ENCODE measurements around the gene CCDC33. TPM values are rescaled to one million over a fixed set of nuclear protein-coding genes. Genes with fewer than 3 reads are reported as not detected.
A peak's percentile ranks its signal among the peaks of the same experiment; 100 is the strongest.

CCDC33 gene
- total and polyA plus RNA-seq, 2 donors (not counting 3 experiments of a cell fraction or from before 2014, with no cell fraction given) = not detected

DNA sequence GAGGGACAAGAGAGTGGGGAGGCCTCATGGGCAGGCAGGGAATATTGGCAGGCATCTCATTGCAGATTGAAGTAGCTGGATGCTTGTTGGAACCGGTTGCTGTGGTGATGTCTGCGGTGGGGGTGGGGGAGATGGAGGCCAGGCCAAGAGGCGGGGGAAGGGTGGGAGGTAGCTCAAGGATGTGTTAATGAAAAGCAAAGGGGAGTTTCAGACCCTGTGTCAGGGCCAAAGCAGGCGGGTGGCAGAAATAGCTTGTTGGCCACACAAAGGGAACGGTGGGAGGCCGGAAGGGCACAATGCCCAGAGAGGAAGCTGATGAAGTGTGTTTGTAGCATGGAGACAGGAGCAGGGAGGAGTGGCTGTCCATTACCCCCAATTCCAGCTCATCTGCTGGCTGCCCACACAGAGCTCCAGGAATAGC is 28.0 kb downstream of the CCDC33 start:
- BruUV-seq (replicated peaks) = no TSS peak
- Histone ChIP-seq H3K9me3 (replicated peaks; ENCODE audit: control insufficient read depth, insufficient read depth, low read length) (no peaks in the 10 kb centered on the region), H3K4me3 (replicated peaks in 1 of 3; ENCODE audit: insufficient read depth in 1 of 3, low read depth in 1 of 3, low read length in 3 of 3) (no peak overlapping the region), H3K36me3 (ENCODE audit: control insufficient read depth in 2 of 2, extremely low read depth in 1 of 2, insufficient read depth in 2 of 2, low read length in 2 of 2) (no peaks in the 10 kb centered on the region), H2AFZ (ENCODE audit: low read depth, low read length) (no peak overlapping the region), H3K27ac (ENCODE audit: insufficient read depth, low read depth, low read length) (no peak overlapping the region), H3K9ac (replicated peaks; ENCODE audit: extremely low read depth, insufficient read depth, low read length) (no peak overlapping the region), H3K4me2 (ENCODE audit: insufficient read depth, low read length) (no peak overlapping the region), H3K27me3 (ENCODE audit: control insufficient read depth in 2 of 2, insufficient read depth in 2 of 2, low read length in 2 of 2) (no peaks in the 10 kb centered on the region), H3K4me1 (ENCODE audit: control insufficient read depth, extremely low read depth, insufficient read depth, low read length) (no peaks in the 10 kb centered on the region), H3K79me2 (ENCODE audit: control insufficient read depth, insufficient read depth, low read length) (no peaks in the 10 kb centered on the region), H3K9me1 (replicated peaks; ENCODE audit: control insufficient read depth, extremely low read depth, insufficient read depth, low read length) (no peaks in the 10 kb centered on the region), H4K20me1 (replicated peaks; ENCODE audit: control insufficient read depth, extremely low read depth, insufficient read depth, low read length) (no peaks in the 10 kb centered on the region)
- TF ChIP-seq GATA2 (IDR thresholded peaks at IDR 0.05; ENCODE audit: insufficient read depth, insufficient read length, low read depth, low read length) = no peak
- no peak for TF ChIP-seq POLR2AphosphoS5 (IDR thresholded peaks at IDR 0.05; ENCODE audit: insufficient read depth, low read depth, low read length)
- TF ChIP-seq, protein P1, sequence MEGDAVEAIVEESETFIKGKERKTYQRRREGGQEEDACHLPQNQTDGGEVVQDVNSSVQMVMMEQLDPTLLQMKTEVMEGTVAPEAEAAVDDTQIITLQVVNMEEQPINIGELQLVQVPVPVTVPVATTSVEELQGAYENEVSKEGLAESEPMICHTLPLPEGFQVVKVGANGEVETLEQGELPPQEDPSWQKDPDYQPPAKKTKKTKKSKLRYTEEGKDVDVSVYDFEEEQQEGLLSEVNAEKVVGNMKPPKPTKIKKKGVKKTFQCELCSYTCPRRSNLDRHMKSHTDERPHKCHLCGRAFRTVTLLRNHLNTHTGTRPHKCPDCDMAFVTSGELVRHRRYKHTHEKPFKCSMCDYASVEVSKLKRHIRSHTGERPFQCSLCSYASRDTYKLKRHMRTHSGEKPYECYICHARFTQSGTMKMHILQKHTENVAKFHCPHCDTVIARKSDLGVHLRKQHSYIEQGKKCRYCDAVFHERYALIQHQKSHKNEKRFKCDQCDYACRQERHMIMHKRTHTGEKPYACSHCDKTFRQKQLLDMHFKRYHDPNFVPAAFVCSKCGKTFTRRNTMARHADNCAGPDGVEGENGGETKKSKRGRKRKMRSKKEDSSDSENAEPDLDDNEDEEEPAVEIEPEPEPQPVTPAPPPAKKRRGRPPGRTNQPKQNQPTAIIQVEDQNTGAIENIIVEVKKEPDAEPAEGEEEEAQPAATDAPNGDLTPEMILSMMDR (IDR thresholded peaks at IDR 0.05; ENCODE audit: extremely low read depth in 1 of 2, insufficient read depth in 1 of 2, low read depth in 1 of 2, low read length in 2 of 2) = no peak
- TF ChIP-seq MYC (IDR thresholded peaks at IDR 0.05; ENCODE audit: low read depth, low read length) = no peak
- CTCF ChIA-PET = interaction anchor here (0.7 to 1.1 kb wide), 5 partner anchors 8 to 29 kb away, joined by 3 to 5 read pairs (median 3); no protein-coding TSS in a partner anchor
- DNase-seq (ENCODE audit: low read depth, low spot score) = no peak
- FAIRE-seq = no peak
- POLR2A ChIA-PET = interaction anchor here (0.6 kb wide), 1 partner anchor 14 kb away, joined by 6 read pairs; no protein-coding TSS in a partner anchor
- intact Hi-C loops (cut with micrococcal nuclease) (loop anchor here (2.0 kb wide), 1 partner anchor 27 kb away; no protein-coding TSS in a partner anchor), dilution Hi-C loops (cut with MboI; ENCODE audit: extremely low pct_ligation_motif_present, low sequenced_read_pairs) (no loop called here)

DNA sequence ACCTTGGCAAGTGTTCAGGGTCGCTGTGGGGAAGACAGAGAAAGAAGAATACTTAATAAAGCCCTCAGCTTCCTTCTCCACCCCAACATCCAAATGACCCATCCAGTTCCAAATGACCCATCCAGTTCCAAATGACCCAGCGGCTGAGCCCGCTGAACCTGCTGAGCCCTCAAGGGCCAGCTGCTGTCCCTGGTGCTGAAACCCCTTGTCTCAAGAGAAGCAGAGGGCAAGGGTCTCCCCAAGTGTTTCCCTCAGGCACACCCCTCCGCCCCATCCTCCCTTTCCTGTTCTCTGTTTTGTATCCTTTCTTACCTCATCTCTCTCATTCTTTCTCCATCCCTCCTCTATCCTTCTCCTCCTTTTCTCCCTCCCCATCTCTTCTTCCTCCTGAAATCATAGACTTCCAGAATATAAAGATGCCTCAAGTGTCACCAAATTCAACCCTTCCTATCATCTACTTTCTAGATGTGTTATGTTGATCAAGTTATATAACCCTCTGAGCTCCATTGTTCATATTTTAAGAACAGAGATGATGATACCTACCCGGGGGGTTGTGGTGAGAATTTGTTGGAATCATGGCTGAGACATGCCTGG is 29.0 kb downstream of the CCDC33 start:
- DNase-seq (ENCODE audit: low read depth, low spot score) = peak; percentile 2
- CTCF ChIA-PET = interaction anchor here (0.9 to 2.2 kb wide), 2 partner anchors 25 to 26 kb away, joined by 4 to 5 read pairs; no protein-coding TSS in a partner anchor
- no peaks in the 10 kb centered on the region for H4K20me1 ChIP-seq (replicated peaks; ENCODE audit: control insufficient read depth, extremely low read depth, insufficient read depth, low read length)
- no peaks in the 10 kb centered on the region for H3K4me1 ChIP-seq (ENCODE audit: control insufficient read depth, extremely low read depth, insufficient read depth, low read length)
- POLR2A ChIA-PET = no interaction called here
- H3K27ac ChIP-seq (ENCODE audit: insufficient read depth, low read depth, low read length) = no peak overlapping the region
- H3K9me1 ChIP-seq (replicated peaks; ENCODE audit: control insufficient read depth, extremely low read depth, insufficient read depth, low read length) = no peaks in the 10 kb centered on the region
- no peaks in the 10 kb centered on the region for H3K9me3 ChIP-seq (replicated peaks; ENCODE audit: control insufficient read depth, insufficient read depth, low read length)
- no peak overlapping the region for H2AFZ ChIP-seq (ENCODE audit: low read depth, low read length)
- H3K4me3 ChIP-seq (replicated peaks in 1 of 3; ENCODE audit: insufficient read depth in 1 of 3, low read depth in 1 of 3, low read length in 3 of 3) = no peak overlapping the region
- TF ChIP-seq JUN (IDR thresholded peaks at IDR 0.05; ENCODE audit: borderline replicate concordance, insufficient read depth, insufficient read length, low read depth) (no peak), GATA2 (IDR thresholded peaks at IDR 0.05; ENCODE audit: insufficient read depth, insufficient read length, low read depth, low read length) (no peak), EZH2 (IDR thresholded peaks at IDR 0.05; ENCODE audit: borderline replicate concordance, low read depth, low read length, severe bottlenecking) (no peak), MYC (IDR thresholded peaks at IDR 0.05; ENCODE audit: low read depth, low read length) (no peak), FOS (IDR thresholded peaks at IDR 0.05; ENCODE audit: borderline replicate concordance, insufficient read depth, low read length) (no peak), POLR2AphosphoS5 (IDR thresholded peaks at IDR 0.05; ENCODE audit: insufficient read depth, low read depth, low read length) (no peak), POLR2A (IDR thresholded peaks at IDR 0.05; ENCODE audit: low read depth, low read length) (no peak)
- TF ChIP-seq, protein P2, sequence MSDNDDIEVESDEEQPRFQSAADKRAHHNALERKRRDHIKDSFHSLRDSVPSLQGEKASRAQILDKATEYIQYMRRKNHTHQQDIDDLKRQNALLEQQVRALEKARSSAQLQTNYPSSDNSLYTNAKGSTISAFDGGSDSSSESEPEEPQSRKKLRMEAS (IDR thresholded peaks at IDR 0.05; ENCODE audit: insufficient read depth, insufficient read length) = no peak
- TF ChIP-seq, protein P1 (IDR thresholded peaks at IDR 0.05; ENCODE audit: extremely low read depth in 1 of 2, insufficient read depth in 1 of 2, low read depth in 1 of 2, low read length in 2 of 2) = no peak
- dilution Hi-C loops (cut with MboI; ENCODE audit: extremely low pct_ligation_motif_present, low sequenced_read_pairs) = no loop called here
- FAIRE-seq = no peak
- no peak overlapping the region for H3K9ac ChIP-seq (replicated peaks; ENCODE audit: extremely low read depth, insufficient read depth, low read length)
- H3K27me3 ChIP-seq (ENCODE audit: control insufficient read depth in 2 of 2, insufficient read depth in 2 of 2, low read length in 2 of 2) = no peaks in the 10 kb centered on the region
- intact Hi-C loops (cut with micrococcal nuclease) = loop anchor here (2.0 kb wide), 1 partner anchor 26 kb away; no protein-coding TSS in a partner anchor
- H3K4me2 ChIP-seq (ENCODE audit: insufficient read depth, low read length) = no peak overlapping the region
- H3K79me2 ChIP-seq (ENCODE audit: control insufficient read depth, insufficient read depth, low read length) = no peaks in the 10 kb centered on the region
- no TSS peak for BruUV-seq (replicated peaks)
- H3K36me3 ChIP-seq (ENCODE audit: control insufficient read depth in 2 of 2, extremely low read depth in 1 of 2, insufficient read depth in 2 of 2, low read length in 2 of 2) = no peaks in the 10 kb centered on the region

Data from endothelial cell of umbilical vein (primary cell).